Right lobe of liver (tissue), 6 donors: ENCODE measurements around the gene RCC2. TPM values are rescaled to one million over a fixed set of nuclear protein-coding genes. Genes with fewer than 3 reads are reported as not detected.
"Not testable (repeated sequence)": the region's sequence is repeated elsewhere in the genome, so short reads cannot be mapped to it uniquely, and the experiment has no call there.

ENCODE experiments used
- ATAC-seq, 4 donors: fragments of 200-7000 bp; cut with Tn5 transposase; one replicate each; pipeline ENCODE4 v1.9.1; 2020; ENCODE audit warnings: mild to moderate bottlenecking in 4 of 4, moderate library complexity in 4 of 4
- DNase-seq, 3 donors: peaks; one replicate each; pipeline ENCODE4 v3.0.0-alpha.2; 2020
- H3K27ac ChIP-seq, 3 donors: fragments of 200-600 bp; one replicate each; pipeline ENCODE4 v1.8.0; 2022
- H3K27me3 ChIP-seq, 2 donors: fragments of 200-600 bp; one replicate each; pipeline ENCODE4 v1.8.0; 2022
- H3K36me3 ChIP-seq, 4 donors: fragments of 200-600 bp; sonication (generic) in 1 of 4; one replicate each; pipeline versions ENCODE4 v1.5.1 to v1.8.0; 2017 to 2022; ENCODE audit warnings: control low read depth in 1 of 4
- H3K4me1 ChIP-seq, 4 donors: fragments of 200-600 bp; sonication (generic) in 1 of 4; one replicate each; pipeline versions ENCODE4 v1.5.1 to v1.8.0; 2017 to 2022; ENCODE audit warnings: control low read depth in 1 of 4
- H3K4me3 ChIP-seq, 3 donors: fragments of 200-600 bp; one replicate each; pipeline ENCODE4 v1.8.0; 2022
- H3K9me3 ChIP-seq, 4 donors: fragments of 200-600 bp; sonication (generic) in 1 of 4; one replicate each; pipeline versions ENCODE4 v1.5.1 to v1.8.0; 2017 to 2022; ENCODE audit warnings: control low read depth in 1 of 4
- POLR2A ChIP-seq: fragments of 450-650 bp; IDR thresholded peaks from one replicate; pipeline ENCODE4 v1.6.1; 2017; ENCODE audit warnings: antibody characterized with exemption, mild to moderate bottlenecking
- WGBS: methylation state at CpG from one replicate; pipeline ENCODE4 v1.1.6; 2018; ENCODE audit warnings: low coverage, low lambda C conversion rate; ENCODE audit not compliant: insufficient coverage; ENCODE audit errors: missing lambda C conversion rate; 5-methylcytosine and 5-hydroxymethylcytosine counted together
- intact Hi-C, 2 donors: fragments of 100-400 bp; cut with DNase I; formaldehyde crosslinking; loops; one replicate each; pipeline versions ENCODE4 v1.11.2 to v1.14.1; 2022
- total RNA-seq, 6 experiments: library from RNA; depleted of rRNA in 2 of 6; stranded (reverse); fragments of >200 nt in 2 of 6; fragmentation: NEBNext Ultra II Directional in 3 of 6; extraction: Animal tissue kit (Norgen Biotek cat#: 25700) in 3 of 6; gene quantifications; one replicate each; pipeline versions ENCODE4 v1.1.0 to v1.2.4, GENCODE V29; 2016 to 2023
- TF ChIP-seq, protein P1 (sequence below), 4 donors: fragments of 200-600 bp in 3 of 4; fragments of 450-650 bp in 1 of 4; IDR thresholded peaks; one replicate each; pipeline versions ENCODE4 v1.5.1 to v1.8.0; 2016 to 2022; ENCODE audit warnings: antibody characterized with exemption in 4 of 4, mild to moderate bottlenecking in 2 of 4
- donor health status: DM: no; HTN: yes; CAD: no.
- donor health status: DM: no; HTN: no; CAD: no.
- donor health status: DM: no; HTN: no; CAD: no.
- donor health status: DM: no; HTN: yes; CAD: no.
- donor health status: DM: no; HTN: yes; CAD: no.

The RCC2 gene
- total RNA-seq, 6 experiments from 2014 or later = 7.7 to 15.6 (median 11.6) TPM

DNA sequence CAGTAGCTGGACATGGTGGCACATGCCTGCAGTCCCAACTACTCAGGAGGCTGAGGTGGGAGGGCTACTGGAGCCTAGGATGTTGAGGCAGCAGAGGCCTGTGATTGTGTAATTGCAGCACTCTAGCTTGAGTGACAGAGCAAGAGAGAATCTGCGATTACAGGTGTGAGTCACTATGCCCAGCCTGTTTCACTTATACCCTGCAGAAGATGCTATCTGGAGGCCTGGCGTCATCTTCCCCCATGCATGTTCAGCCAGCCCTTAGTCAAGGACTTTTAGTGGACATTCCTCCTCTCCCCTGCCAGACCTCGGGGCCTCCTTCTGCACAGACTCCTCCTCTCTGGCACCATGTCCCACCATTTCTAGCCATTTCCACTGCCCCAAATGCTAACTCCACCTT, 36.3 kb upstream of the RCC2 start:
- ATAC-seq (no peak), DNase-seq (no peak)
- H3K4me1 ChIP-seq = no peaks in the 10 kb centered on the region
- 58% methylated on average over 2 of the region's 3 CpGs for WGBS
- no peaks in the 10 kb centered on the region for H3K9me3 ChIP-seq
- TF ChIP-seq, protein P1, sequence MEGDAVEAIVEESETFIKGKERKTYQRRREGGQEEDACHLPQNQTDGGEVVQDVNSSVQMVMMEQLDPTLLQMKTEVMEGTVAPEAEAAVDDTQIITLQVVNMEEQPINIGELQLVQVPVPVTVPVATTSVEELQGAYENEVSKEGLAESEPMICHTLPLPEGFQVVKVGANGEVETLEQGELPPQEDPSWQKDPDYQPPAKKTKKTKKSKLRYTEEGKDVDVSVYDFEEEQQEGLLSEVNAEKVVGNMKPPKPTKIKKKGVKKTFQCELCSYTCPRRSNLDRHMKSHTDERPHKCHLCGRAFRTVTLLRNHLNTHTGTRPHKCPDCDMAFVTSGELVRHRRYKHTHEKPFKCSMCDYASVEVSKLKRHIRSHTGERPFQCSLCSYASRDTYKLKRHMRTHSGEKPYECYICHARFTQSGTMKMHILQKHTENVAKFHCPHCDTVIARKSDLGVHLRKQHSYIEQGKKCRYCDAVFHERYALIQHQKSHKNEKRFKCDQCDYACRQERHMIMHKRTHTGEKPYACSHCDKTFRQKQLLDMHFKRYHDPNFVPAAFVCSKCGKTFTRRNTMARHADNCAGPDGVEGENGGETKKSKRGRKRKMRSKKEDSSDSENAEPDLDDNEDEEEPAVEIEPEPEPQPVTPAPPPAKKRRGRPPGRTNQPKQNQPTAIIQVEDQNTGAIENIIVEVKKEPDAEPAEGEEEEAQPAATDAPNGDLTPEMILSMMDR (IDR thresholded peaks at IDR 0.05) = no peak
- TF ChIP-seq POLR2A = no peak
- no peak overlapping the region for H3K27ac ChIP-seq
- intact Hi-C loops = no loop called here
- H3K36me3 ChIP-seq = no peaks in the 10 kb centered on the region
- H3K27me3 ChIP-seq = no peaks in the 10 kb centered on the region
- no peak overlapping the region for H3K4me3 ChIP-seq

DNA sequence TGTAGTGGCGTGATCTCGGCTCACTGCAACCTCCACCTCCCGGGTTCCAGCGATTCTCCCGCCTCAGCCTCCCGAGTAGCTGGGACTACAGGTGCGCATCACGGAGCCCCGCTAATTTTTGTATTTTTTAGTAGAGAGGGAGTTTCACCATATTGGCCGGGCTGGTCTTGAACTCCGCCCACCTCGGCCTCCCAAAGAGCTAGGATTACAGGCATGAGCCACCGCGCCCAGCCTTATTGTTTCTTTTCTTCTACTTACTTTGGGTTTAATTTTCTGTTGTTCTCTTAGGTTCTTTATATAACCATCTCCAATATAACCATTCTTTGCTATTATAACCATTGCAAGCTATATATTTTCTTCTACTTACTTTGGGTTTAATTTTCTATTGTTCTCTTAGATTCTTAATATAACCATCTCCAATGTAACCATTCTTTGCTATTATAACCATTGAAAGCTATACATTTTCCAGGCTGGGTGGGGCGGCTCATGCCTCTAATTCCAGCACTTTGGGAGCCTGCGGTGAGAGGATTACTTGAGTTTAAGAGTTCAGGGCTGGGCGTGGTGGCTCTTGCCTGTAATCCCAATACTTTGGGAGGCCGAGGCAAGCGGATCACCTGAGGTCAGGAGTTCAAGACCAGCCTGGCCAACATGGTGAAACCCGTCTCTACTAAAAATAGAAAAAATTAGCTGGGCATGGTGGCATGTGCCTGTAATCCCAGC, 35.5 kb upstream of the RCC2 start:
- H3K4me3 ChIP-seq, intact Hi-C loops, H3K4me1 ChIP-seq, H3K27ac ChIP-seq, ATAC-seq, DNase-seq, H3K9me3 ChIP-seq, H3K36me3 ChIP-seq, H3K27me3 ChIP-seq: not testable (repeated sequence)
- 84% methylated on average over 18 of the region's 20 CpGs for WGBS

DNA sequence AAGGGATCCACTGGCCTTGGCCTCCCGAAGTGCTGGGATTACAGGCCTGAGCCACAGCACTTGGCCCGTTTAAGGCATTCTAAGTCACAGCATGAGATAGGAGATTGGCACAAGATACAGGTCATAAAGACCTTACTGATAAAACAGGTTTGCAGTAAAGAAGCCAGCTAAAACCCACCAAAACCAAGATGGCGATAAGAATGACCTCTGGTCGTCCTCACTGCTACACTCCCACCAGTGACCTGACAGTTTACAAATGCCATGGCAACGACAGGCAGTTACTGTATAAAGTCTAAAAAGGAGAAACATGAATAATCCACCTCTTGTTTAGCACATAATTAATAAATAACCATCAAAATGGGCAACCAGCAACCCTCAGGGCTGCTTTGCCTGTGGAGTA, 33.3 kb upstream of the RCC2 start:
- H3K4me3 ChIP-seq = no peak overlapping the region
- no peak overlapping the region for H3K27ac ChIP-seq
- no peaks in the 10 kb centered on the region for H3K27me3 ChIP-seq
- H3K4me1 ChIP-seq = no peaks in the 10 kb centered on the region
- 57% methylated on average over 4 of the region's 5 CpGs for WGBS
- intact Hi-C loops = no loop called here
- H3K36me3 ChIP-seq = no peaks in the 10 kb centered on the region
- ATAC-seq (no peak), DNase-seq (no peak)
- H3K9me3 ChIP-seq = no peaks in the 10 kb centered on the region
- TF ChIP-seq POLR2A = no peak
- TF ChIP-seq, protein P1 (IDR thresholded peaks at IDR 0.05) = no peak

DNA sequence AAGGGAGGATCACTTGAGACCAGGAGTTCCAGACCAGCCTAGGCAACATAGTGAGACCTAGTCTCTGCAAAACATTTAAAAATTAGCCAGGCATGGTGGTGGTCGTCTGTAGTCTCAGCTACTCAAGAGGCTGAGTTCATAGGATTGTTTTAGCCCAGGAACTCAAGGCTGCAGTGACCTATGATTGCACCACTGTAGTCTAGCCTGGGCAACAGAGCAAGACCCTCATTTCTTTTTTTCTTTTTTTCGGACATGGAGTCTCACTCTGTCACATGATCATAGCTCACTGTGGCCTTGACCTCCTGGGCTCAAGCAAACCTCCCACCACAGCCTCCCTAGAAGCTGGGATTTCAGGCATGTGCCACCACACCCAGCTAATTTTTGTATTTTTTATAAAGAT, 31.9 kb upstream of the RCC2 start:
- H3K36me3 ChIP-seq = no peaks in the 10 kb centered on the region
- 100% methylated on average over 1 of the region's 2 CpGs for WGBS
- TF ChIP-seq POLR2A = no peak
- TF ChIP-seq, protein P1 (IDR thresholded peaks at IDR 0.05) = no peak
- no peaks in the 10 kb centered on the region for H3K9me3 ChIP-seq
- DNase-seq = no peak
- H3K4me3 ChIP-seq = no peak overlapping the region
- no peak overlapping the region for H3K27ac ChIP-seq
- H3K27me3 ChIP-seq = no peaks in the 10 kb centered on the region
- no peak for ATAC-seq
- H3K4me1 ChIP-seq = no peaks in the 10 kb centered on the region
- intact Hi-C loops = no loop called here

DNA sequence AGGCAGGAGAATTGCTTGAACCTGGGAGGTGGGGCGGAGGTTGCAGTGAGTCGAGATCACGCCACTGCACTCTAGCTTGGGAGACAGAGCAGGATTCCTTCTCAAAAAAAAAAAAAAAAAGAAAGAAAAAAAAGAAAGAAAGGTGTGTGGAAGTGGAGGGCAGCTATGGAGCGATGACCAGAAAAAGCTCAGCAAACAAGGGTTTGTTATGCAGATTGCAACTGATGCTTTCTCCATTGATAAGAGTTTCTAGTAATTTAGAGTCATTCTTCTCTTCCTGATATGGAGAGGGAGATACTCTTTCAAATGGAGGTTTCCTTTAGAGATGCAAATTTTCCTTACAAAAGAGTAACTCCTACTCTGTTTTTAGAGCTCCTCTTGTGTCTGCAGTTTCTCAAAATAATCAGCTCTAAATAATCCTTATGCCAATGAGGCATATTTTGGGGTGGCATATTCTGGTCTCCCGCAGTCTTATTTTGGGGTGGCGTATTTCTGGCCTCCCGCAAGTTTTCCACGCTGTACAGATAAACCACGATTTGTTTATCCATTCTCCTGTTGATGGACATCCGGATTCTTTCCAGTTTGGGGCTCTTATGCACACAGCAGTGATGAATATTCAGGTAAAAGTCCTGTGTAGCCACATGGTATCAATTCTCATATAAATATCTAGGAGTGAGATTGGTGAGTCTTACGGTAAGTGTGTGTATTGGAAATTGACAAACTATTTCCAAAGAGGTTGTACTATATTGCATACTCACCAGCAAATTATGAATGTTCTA, 30.7 kb upstream of the RCC2 start:
- H3K9me3 ChIP-seq = no peaks in the 10 kb centered on the region
- 48% methylated on average over 8 of the region's 11 CpGs for WGBS
- H3K4me1 ChIP-seq = no peaks in the 10 kb centered on the region
- ATAC-seq (no peak), DNase-seq (no peak)
- TF ChIP-seq, protein P1 (IDR thresholded peaks at IDR 0.05) = no peak
- TF ChIP-seq POLR2A = no peak
- intact Hi-C loops = no loop called here
- H3K27ac ChIP-seq = no peak overlapping the region
- no peaks in the 10 kb centered on the region for H3K27me3 ChIP-seq
- H3K4me3 ChIP-seq = no peak overlapping the region
- H3K36me3 ChIP-seq = no peaks in the 10 kb centered on the region

DNA sequence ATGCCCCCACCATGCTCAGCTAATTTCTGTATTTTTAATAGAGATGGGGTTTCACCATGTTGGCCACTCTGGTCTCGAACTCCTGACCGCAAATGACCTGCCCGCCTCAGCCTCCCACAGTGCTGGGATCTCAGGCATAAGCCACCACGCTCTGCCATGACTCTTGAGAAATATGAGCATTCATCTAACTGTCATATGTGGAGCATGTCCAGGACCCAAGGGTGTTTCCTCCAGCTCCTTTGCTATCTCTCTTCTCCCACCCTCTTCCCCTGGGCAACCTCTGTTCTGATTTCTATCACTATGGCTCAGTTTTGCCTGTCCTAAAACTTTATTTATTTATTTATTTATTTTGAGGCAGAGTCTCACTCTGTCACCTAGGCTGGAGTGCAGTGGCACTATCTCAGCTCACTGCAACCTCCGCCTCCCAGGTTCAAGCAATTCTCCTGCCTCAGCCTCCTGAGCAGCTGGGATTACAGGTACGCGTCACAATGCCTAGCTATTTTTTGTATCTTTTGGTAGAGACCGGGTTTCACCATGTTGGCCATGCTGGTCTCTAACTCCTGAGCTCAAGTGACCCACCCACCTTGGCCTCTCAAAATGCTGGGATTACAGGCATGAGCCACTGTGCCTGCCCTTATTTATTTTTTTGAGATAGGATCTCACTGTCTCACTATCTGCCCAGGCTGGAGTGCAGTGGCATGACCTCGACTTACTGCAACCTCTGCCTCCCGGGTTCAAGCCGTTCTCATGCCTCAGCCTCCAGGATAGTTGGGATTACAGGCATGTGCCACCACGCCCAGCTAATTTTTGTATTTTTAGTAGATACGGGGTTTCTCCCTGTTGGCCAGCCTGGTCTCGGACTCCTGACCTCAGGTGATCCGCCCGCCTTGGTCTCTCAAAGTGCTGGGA, 29.1 kb upstream of the RCC2 start:
- H3K27me3 ChIP-seq, H3K36me3 ChIP-seq, intact Hi-C loops, H3K9me3 ChIP-seq, ATAC-seq, DNase-seq, H3K4me1 ChIP-seq, H3K4me3 ChIP-seq, H3K27ac ChIP-seq: not testable (repeated sequence)
- 71% methylated on average over 6 of the region's 16 CpGs for WGBS
